NB4 (cell line): ENCODE results near the gene PCNX2.

Experiments
- CTCF ChIP-seq: IDR thresholded peaks from one replicate; pipeline ENCODE4 v1.5.1; 2012; ENCODE audit warnings: low read depth, low read length
- POLR2A ChIP-seq: IDR thresholded peaks from 2 replicates; pipeline ENCODE4 v1.6.1; 2011; ENCODE audit warnings: mild to moderate bottlenecking; ENCODE audit not compliant: insufficient read length; ENCODE audit errors: extremely low read depth

GRCh38 chr1:233278631-233279030 is 16.9 kb downstream of the PCNX2 start:
- TF ChIP-seq CTCF (no peak), POLR2A (no peak)
